ENCODE data around the gene HSBP1L1. TPM values are rescaled to one million over a fixed set of nuclear protein-coding genes. Genes with fewer than 3 reads are reported as not detected.

HSBP1L1 gene
- total RNA-seq, 2 experiments from 2014 or later, result 42.6 to 42.7 TPM

DNA sequence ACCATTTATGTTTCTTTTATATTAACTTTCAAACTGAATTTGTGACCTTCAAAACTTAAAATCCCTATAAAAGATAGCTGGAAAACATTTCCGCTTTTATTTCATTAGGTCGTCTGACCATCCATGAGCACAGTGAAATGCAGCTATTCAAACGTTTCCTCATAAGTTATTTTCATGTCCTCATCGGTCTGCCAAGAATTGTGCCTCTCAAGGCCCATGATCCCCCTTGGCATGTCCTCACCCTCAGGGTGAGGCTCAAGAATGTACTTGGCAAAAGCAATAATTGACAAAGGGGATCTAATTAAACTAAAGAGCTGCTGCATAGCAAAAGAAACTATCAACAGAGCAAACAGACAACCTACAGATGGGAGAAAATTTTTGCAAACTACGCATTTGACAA, 25.3 kb upstream of the HSBP1L1 start:
- Mint-ChIP-seq H3K36me3 (ENCODE audit: low read depth) (peaks cover 87% of the 10 kb centered on the region), H3K4me1 (ENCODE audit: low read depth) (peaks cover 15% of the 10 kb centered on the region), H3K9me3 (no peaks in the 10 kb centered on the region), H3K27ac (no peak overlapping the region), H3K27me3 (no peaks in the 10 kb centered on the region), H3K4me3 (no peak overlapping the region)
- Histone ChIP-seq H3K9me3 (ENCODE audit: control insufficient read depth in 1 of 2, insufficient read depth in 1 of 2, low read length in 2 of 2) (peaks cover 3 to 44% of the 10 kb centered on the region in 2 experiments), H3K27me3 (ENCODE audit: control insufficient read depth in 1 of 2, insufficient read depth in 2 of 2, low read length in 2 of 2) (no peaks in the 10 kb centered on the region), H3K4me1 (ENCODE audit: insufficient read depth, low read length) (peaks cover 5% of the 10 kb centered on the region), H3K27ac (ENCODE audit: low read depth in 1 of 2, low read length in 2 of 2) (no peak overlapping the region), H3K36me3 (ENCODE audit: insufficient read depth, low read length) (peaks cover 54% of the 10 kb centered on the region), H3K4me3 (ENCODE audit: low read length) (no peak overlapping the region)
- DNase-seq (no peak), ATAC-seq (ENCODE audit: poor library complexity) (no peak)
- intact Hi-C loops (cut with DNase I, micrococcal nuclease), result no loop called here
- POLR2A ChIA-PET, result no interaction called here
- CTCF ChIA-PET, result interaction anchor here (1.0 kb wide), 1 partner anchor 12 kb away, joined by 3 read pairs; no protein-coding TSS in a partner anchor
- TF ChIP-seq, protein P1, sequence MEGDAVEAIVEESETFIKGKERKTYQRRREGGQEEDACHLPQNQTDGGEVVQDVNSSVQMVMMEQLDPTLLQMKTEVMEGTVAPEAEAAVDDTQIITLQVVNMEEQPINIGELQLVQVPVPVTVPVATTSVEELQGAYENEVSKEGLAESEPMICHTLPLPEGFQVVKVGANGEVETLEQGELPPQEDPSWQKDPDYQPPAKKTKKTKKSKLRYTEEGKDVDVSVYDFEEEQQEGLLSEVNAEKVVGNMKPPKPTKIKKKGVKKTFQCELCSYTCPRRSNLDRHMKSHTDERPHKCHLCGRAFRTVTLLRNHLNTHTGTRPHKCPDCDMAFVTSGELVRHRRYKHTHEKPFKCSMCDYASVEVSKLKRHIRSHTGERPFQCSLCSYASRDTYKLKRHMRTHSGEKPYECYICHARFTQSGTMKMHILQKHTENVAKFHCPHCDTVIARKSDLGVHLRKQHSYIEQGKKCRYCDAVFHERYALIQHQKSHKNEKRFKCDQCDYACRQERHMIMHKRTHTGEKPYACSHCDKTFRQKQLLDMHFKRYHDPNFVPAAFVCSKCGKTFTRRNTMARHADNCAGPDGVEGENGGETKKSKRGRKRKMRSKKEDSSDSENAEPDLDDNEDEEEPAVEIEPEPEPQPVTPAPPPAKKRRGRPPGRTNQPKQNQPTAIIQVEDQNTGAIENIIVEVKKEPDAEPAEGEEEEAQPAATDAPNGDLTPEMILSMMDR (IDR thresholded peaks at IDR 0.05), result no peak

DNA sequence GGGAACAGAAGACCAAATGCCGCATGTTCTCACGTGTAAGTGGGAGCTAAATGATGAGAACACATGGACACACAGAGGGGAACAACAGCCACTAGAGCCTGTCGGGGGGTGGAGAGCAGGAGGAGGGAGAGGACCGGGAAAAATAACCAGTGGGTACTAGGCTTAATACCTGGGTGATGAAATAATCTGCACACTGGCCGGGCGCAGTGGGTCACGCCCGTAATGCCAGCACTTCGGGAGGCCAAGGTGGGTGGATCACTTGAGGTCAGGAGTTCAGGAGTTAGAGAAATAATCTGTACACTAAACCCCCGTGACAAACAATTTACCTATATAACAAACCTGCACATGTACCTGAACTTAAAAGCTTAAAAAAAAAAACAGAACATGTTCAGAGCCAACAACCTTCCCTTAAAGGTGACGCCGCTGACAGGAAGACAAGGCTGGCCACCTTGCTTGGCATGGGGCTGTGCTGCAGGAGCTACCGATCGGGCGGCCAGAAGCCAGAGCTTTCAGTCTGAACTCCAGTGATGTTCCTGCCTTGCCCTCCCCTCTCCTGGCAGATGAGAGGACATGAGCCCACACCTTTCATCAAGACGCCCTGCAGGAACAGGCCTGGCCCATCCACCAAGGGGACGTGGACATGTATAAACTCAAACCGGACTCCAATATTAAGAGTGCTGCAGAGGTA, 24.2 kb upstream of the HSBP1L1 start:
- peaks cover 75% of the 10 kb centered on the region for H3K36me3 Mint-ChIP-seq (ENCODE audit: low read depth)
- H3K27me3 ChIP-seq (ENCODE audit: control insufficient read depth in 1 of 2, insufficient read depth in 2 of 2, low read length in 2 of 2), result no peaks in the 10 kb centered on the region
- TF ChIP-seq, protein P1 (IDR thresholded peaks at IDR 0.05), result no peak
- H3K4me3 Mint-ChIP-seq, result no peak overlapping the region
- no peaks in the 10 kb centered on the region for H3K9me3 Mint-ChIP-seq
- H3K9me3 ChIP-seq (ENCODE audit: control insufficient read depth in 1 of 2, insufficient read depth in 1 of 2, low read length in 2 of 2), result peaks cover 0 to 36% of the 10 kb centered on the region in 2 experiments
- ATAC-seq (ENCODE audit: poor library complexity), result no peak
- H3K4me3 ChIP-seq (ENCODE audit: low read length), result no peak overlapping the region
- CTCF ChIA-PET, result no interaction called here
- H3K4me1 ChIP-seq (ENCODE audit: insufficient read depth, low read length), result peaks cover 17% of the 10 kb centered on the region
- no peak overlapping the region for H3K27ac ChIP-seq (ENCODE audit: low read depth in 1 of 2, low read length in 2 of 2)
- peaks cover 43% of the 10 kb centered on the region for H3K36me3 ChIP-seq (ENCODE audit: insufficient read depth, low read length)
- no peak overlapping the region for H3K27ac Mint-ChIP-seq
- intact Hi-C loops (cut with DNase I, micrococcal nuclease), result no loop called here
- POLR2A ChIA-PET, result no interaction called here
- no peaks in the 10 kb centered on the region for H3K27me3 Mint-ChIP-seq
- DNase-seq, result no peak
- H3K4me1 Mint-ChIP-seq (ENCODE audit: low read depth), result peaks cover 23% of the 10 kb centered on the region

DNA sequence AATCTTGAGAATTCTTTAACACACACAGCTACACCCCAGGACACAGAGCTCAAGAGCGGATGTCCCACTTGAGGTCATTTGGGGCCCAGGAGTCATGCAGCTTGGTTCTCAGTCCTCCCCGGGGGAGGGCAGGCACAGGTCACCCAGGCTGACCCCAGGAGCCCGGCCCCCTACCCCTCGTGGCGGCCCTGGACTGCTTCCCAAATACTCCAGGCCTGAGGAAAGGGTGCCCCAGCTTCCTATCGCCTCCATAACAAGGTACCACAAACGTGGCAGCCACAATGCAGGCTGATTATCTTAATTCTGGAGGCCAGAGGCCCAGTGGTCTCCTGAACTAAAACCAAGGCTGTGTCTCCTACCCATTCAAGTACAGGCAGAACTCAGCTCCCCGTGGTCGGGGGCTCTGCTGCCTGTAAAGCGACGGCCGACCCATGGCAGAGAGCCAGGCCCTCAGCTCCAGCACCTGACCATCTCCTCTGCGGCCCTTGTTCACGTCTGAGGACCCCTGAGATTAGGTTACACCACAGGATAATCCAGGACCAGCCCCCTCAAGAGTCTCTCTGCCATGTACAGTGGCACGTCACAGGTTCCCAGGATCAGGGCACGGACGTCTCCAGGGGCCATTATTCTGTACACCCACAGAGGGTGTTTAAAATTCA, 23.5 kb upstream of the HSBP1L1 start:
- peaks cover 25% of the 10 kb centered on the region for H3K4me1 Mint-ChIP-seq (ENCODE audit: low read depth)
- Histone ChIP-seq H3K4me1 (ENCODE audit: insufficient read depth, low read length) (peaks cover 21% of the 10 kb centered on the region), H3K9me3 (ENCODE audit: control insufficient read depth in 1 of 2, insufficient read depth in 1 of 2, low read length in 2 of 2) (peaks cover 0 to 29% of the 10 kb centered on the region in 2 experiments), H3K4me3 (ENCODE audit: low read length) (no peak overlapping the region), H3K36me3 (ENCODE audit: insufficient read depth, low read length) (peaks cover 37% of the 10 kb centered on the region), H3K27me3 (ENCODE audit: control insufficient read depth in 1 of 2, insufficient read depth in 2 of 2, low read length in 2 of 2) (no peaks in the 10 kb centered on the region), H3K27ac (ENCODE audit: low read depth in 1 of 2, low read length in 2 of 2) (no peak overlapping the region)
- ChIA-PET CTCF (no interaction called here), POLR2A (no interaction called here)
- no peak overlapping the region for H3K4me3 Mint-ChIP-seq
- intact Hi-C loops (cut with DNase I, micrococcal nuclease), result no loop called here
- no peaks in the 10 kb centered on the region for H3K27me3 Mint-ChIP-seq
- TF ChIP-seq, protein P1 (IDR thresholded peaks at IDR 0.05), result no peak
- ATAC-seq (ENCODE audit: poor library complexity) (no peak), DNase-seq (no peak)
- no peak overlapping the region for H3K27ac Mint-ChIP-seq
- peaks cover 70% of the 10 kb centered on the region for H3K36me3 Mint-ChIP-seq (ENCODE audit: low read depth)
- H3K9me3 Mint-ChIP-seq, result no peaks in the 10 kb centered on the region
